GM19351 (cell line): ENCODE measurements around the gene TXNIP.

Experiments
- ATAC-seq: cut with Tn5 transposase; IDR thresholded peaks from one replicate; pipeline ENCODE4 v1.9.1; 2021; ENCODE audit warnings: mild to moderate bottlenecking, moderate library complexity; ENCODE audit not compliant: unreplicated experiment

The TXNIP gene

DNA sequence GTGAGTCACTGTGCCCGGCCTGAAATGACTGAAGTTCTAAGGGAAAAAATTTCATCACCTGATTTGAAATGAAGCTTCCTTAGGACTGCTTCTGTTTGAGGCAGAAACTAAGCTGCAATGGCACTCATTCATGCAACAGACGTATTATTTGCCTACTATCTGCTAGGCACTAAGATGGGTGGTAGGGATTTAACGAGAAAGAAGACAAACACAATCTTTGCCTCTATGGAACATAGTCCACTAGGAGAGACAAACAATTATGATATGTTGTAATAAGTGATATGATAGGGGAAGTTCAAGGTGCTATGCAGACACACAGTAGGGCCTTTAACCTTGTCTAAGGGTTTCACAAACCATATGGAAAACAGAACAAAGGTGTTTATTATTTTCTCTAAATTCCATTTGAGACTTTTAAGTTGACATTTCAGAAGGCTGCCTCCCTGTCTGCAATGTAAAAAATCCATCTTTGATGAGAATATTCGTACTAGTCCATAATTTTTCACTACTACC lies 49.8 kb downstream of the TXNIP start:
- no peak for ATAC-seq

DNA sequence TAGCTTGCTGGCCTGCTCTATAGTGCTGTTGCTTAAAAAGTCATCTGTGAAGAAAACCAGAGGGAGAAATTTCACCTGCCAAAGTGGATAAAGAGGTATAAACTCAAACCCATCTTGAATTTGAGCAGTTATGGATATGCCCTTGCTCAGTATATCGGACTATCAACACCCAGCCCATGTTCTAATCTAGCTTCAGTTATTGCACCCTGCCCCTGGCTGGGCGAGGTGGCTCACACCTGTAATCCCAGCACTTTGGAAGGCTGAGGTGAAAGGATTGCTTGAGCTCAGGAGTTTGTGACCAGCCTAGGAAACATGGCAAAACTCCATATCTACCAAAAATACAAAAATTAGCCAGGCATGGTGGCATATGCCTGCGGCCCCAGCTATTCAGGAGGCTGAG lies 51.8 kb downstream of the TXNIP start:
- ATAC-seq, result no peak

DNA sequence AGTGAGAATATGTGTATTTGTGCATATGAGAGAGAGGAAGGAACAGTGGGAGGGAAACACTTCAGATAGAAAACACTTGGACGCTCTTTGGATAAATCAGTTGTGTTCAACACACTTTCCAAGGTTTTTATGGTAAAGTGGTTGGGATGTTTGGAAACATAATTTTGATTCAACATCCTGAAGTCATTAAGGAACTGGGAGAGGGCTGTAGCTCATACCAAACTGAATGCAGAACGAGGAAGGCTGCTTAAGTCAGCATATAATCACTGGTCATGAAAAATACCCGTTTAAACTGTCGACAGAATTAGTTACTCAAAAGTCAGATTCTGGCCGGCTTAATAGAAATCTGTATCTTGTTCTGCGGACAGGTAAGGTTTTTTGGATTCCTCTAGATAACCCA lies 53.5 kb downstream of the TXNIP start:
- ATAC-seq, result no peak
